Gastrocnemius medialis (tissue), 4 donors: ENCODE results near the gene TPK1.

Experiments used
- CTCF ChIP-seq, 5 experiments: fragments of 450-650 bp in 3 of 5; fragments of 200-600 bp in 2 of 5; sonication (generic) in 2 of 5; IDR thresholded peaks in 4 of 5; conservative IDR thresholded peaks in 1 of 5; 1 replicate in 4 of 5; 2 replicates in 1 of 5; pipeline ENCODE4 v1.5.1; 2016 to 2019; ENCODE audit warnings: antibody characterized with exemption in 5 of 5, mild to moderate bottlenecking in 3 of 5, moderate library complexity in 3 of 5
- POLR2A ChIP-seq, 2 donors: fragments of 450-650 bp; IDR thresholded peaks; one replicate each; pipeline ENCODE4 v1.6.1; 2017; ENCODE audit warnings: antibody characterized with exemption in 2 of 2, mild to moderate bottlenecking in 2 of 2, moderate library complexity in 2 of 2

DNA sequence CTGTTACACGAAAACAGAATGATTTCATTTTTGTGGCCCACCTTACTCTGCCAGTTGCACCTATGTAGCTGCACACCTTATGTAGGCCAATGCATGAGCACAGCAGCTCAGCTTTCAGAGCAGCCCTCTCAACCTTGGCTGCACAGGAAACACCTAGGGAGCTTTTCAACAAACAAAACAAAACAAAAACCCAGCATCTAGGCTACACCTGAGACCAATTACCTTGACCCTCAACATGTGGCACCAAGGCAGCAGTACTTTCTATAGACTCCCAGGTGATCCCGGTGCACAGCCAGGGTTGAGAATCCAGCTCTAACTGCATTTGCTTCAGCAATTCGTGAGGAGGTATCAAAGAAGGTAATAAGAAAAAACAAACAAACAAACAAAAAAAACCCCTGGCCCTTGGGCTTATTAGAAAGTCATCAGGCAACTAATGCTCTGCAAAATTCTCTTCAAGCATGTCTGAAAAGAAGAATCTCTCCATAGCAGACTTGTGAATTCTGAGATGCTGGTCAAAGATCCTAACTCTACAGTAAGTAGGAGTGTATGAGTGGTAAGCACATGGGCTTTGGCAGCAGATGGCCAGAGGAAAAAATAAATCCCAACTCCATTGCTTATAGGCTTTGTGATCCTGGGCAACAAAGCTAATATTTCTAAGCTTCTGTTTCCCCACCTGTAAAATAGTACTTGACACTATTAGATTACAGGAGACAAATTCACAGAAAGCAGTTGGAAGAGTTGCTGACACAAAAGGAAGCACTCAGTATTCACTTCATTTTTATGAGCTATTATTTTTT lies 318.9 kb downstream of the TPK1 start:
- TF ChIP-seq CTCF (IDR thresholded peaks at IDR 0.05 in 4 of 5, conservative IDR thresholded peaks at IDR 0.05 in 1 of 5) = no peak
- TF ChIP-seq POLR2A (IDR thresholded peaks at IDR 0.05) = no peak
